Activated naive CD4-positive, alpha-beta T cell treated with anti-CD3 and anti-CD28 coated beads for 36 hours (primary cell): ENCODE data around the gene CEBPG. TPM values are rescaled to one million over a fixed set of nuclear protein-coding genes. Genes with fewer than 3 reads are reported as not detected.

Experiments
- CTCF ChIA-PET: fragments of 350-600 bp; sonication (Branson Sonifier 250); formaldehyde crosslinking; loops from one replicate; lab custom pipeline; 2021; ENCODE audit warnings: antibody characterized with exemption; lab: Charles Lee
- DNase-seq: peaks from one replicate; pipeline ENCODE4 v3.0.0-alpha.2; 2020
- H3K27ac Mint-ChIP-seq: one replicate; pipeline ENCODE4 v1.8.0; 2021; ENCODE audit warnings: mild to moderate bottlenecking, mixed read lengths
- H3K27me3 Mint-ChIP-seq: one replicate; pipeline ENCODE4 v1.8.0; 2021; ENCODE audit warnings: low read depth, mixed read lengths
- H3K36me3 Mint-ChIP-seq: one replicate; pipeline ENCODE4 v1.8.0; 2021; ENCODE audit warnings: low read depth, mixed read lengths
- H3K4me1 Mint-ChIP-seq: one replicate; pipeline ENCODE4 v1.8.0; 2021; ENCODE audit warnings: low read depth, mixed read lengths
- H3K4me3 Mint-ChIP-seq: one replicate; pipeline ENCODE4 v1.8.0; 2021; ENCODE audit warnings: mild to moderate bottlenecking, moderate library complexity, mixed read lengths
- H3K9me3 Mint-ChIP-seq: one replicate; pipeline ENCODE4 v1.8.0; 2021; ENCODE audit warnings: mixed read lengths
- intact Hi-C: fragments of 100-400 bp; cut with micrococcal nuclease; formaldehyde crosslinking; loops from one replicate; pipeline ENCODE4 v1.15.1; 2023
- total RNA-seq, 2 experiments: library from RNA; stranded (reverse); gene quantifications; one replicate each; pipeline ENCODE4 v1.2.3, GENCODE V29; 2021

CEBPG gene
- total RNA-seq, 2 experiments from 2014 or later = 37.3 to 38.7 TPM

GRCh38 chr19:33359581-33359980, 13.9 kb upstream of the CEBPG start:
- Mint-ChIP-seq H3K27me3 (peaks cover 3% of the 10 kb centered on the region), H3K4me1 (no peaks in the 10 kb centered on the region), H3K4me3 (no peak overlapping the region), H3K36me3 (no peaks in the 10 kb centered on the region), H3K27ac (no peak overlapping the region), H3K9me3 (peaks cover 10% of the 10 kb centered on the region)
- intact Hi-C loops = no loop called here
- no peak for DNase-seq
- CTCF ChIA-PET = interaction anchor here (0.6 kb wide), 1 partner anchor 47 kb away, joined by 3 read pairs; no protein-coding TSS in a partner anchor

- no peak overlapping the region for H3K27ac Mint-ChIP-seq
These were observed 10.8 kb upstream of the CEBPG start for GRCh38 chr19:33362508-33363228.

GRCh38 chr19:33363476-33363875, 10.0 kb upstream of the CEBPG start:
- Mint-ChIP-seq H3K27me3 (peaks cover 3% of the 10 kb centered on the region), H3K4me1 (no peaks in the 10 kb centered on the region), H3K9me3 (no peaks in the 10 kb centered on the region), H3K27ac (no peak overlapping the region), H3K36me3 (no peaks in the 10 kb centered on the region), H3K4me3 (no peak overlapping the region)
- intact Hi-C loops = no loop called here
- CTCF ChIA-PET = interaction anchor here (0.8 kb wide), 1 partner anchor 128 kb away, joined by 3 read pairs; no protein-coding TSS in a partner anchor
- DNase-seq = no peak

More at GRCh38 chr19:33362508-33363228, 10.8 kb upstream of the CEBPG start:
- intact Hi-C loops = no loop called here
- no peaks in the 10 kb centered on the region for H3K36me3 Mint-ChIP-seq
- peaks cover 3% of the 10 kb centered on the region for H3K27me3 Mint-ChIP-seq
- no peaks in the 10 kb centered on the region for H3K9me3 Mint-ChIP-seq
- no peak overlapping the region for H3K4me3 Mint-ChIP-seq
- CTCF ChIA-PET = interaction anchor here (0.6 kb wide), 1 partner anchor 471 kb away, joined by 3 read pairs; no protein-coding TSS in a partner anchor
- no peaks in the 10 kb centered on the region for H3K4me1 Mint-ChIP-seq
- DNase-seq = no peak

GRCh38 chr19:33365691-33366090, 7.8 kb upstream of the CEBPG start:
- Mint-ChIP-seq H3K9me3 (no peaks in the 10 kb centered on the region), H3K4me1 (no peaks in the 10 kb centered on the region), H3K27ac (no peak overlapping the region), H3K36me3 (no peaks in the 10 kb centered on the region), H3K27me3 (peaks cover 3% of the 10 kb centered on the region), H3K4me3 (no peak overlapping the region)
- no peak for DNase-seq
- CTCF ChIA-PET = no interaction called here
- intact Hi-C loops = no loop called here

GRCh38 chr19:33366127-33366526, 7.4 kb upstream of the CEBPG start:
- no peaks in the 10 kb centered on the region for H3K4me1 Mint-ChIP-seq
- CTCF ChIA-PET = no interaction called here

GRCh38 chr19:33366897-33367296, 6.6 kb upstream of the CEBPG start:
- Mint-ChIP-seq H3K36me3 (no peaks in the 10 kb centered on the region), H3K4me3 (no peak overlapping the region), H3K4me1 (no peaks in the 10 kb centered on the region), H3K27me3 (peaks cover 2% of the 10 kb centered on the region), H3K9me3 (no peaks in the 10 kb centered on the region), H3K27ac (no peak overlapping the region)
- intact Hi-C loops = no loop called here
- DNase-seq = no peak
- CTCF ChIA-PET = no interaction called here

More at GRCh38 chr19:33366127-33366526, 7.4 kb upstream of the CEBPG start:
- Mint-ChIP-seq H3K27ac (no peak overlapping the region), H3K27me3 (peaks cover 3% of the 10 kb centered on the region), H3K36me3 (no peaks in the 10 kb centered on the region), H3K4me3 (no peak overlapping the region), H3K9me3 (no peaks in the 10 kb centered on the region)
- intact Hi-C loops = no loop called here
- DNase-seq = no peak

- CTCF ChIA-PET = no interaction called here
- intact Hi-C loops = no loop called here
- Mint-ChIP-seq H3K4me3 (no peak overlapping the region), H3K27me3 (no peaks in the 10 kb centered on the region), H3K36me3 (no peaks in the 10 kb centered on the region), H3K27ac (no peak overlapping the region), H3K9me3 (no peaks in the 10 kb centered on the region), H3K4me1 (peaks cover 7% of the 10 kb centered on the region)
- DNase-seq = no peak
These were observed 5.2 kb upstream of the CEBPG start for GRCh38 chr19:33368074-33368864.

- H3K9me3 Mint-ChIP-seq = no peaks in the 10 kb centered on the region
- H3K27me3 Mint-ChIP-seq = no peaks in the 10 kb centered on the region
- H3K4me3 Mint-ChIP-seq = no peak overlapping the region
- intact Hi-C loops = loop anchor here (5.0 to 10.0 kb wide), 5 partner anchors 396 to 982 kb away; partner anchors contain the start of genes CEP89, FAAP24, LSM14A and NUDT19
- DNase-seq = no peak
- peaks cover 8% of the 10 kb centered on the region for H3K36me3 Mint-ChIP-seq
- no peak overlapping the region for H3K27ac Mint-ChIP-seq
- peaks cover 20% of the 10 kb centered on the region for H3K4me1 Mint-ChIP-seq
- CTCF ChIA-PET = no interaction called here
These were observed 2.7 kb upstream of the CEBPG start for GRCh38 chr19:33370783-33371182.

GRCh38 chr19:33374236-33374714, 766 bp downstream of the CEBPG start:
- Mint-ChIP-seq H3K36me3 (peaks cover 27% of the 10 kb centered on the region), H3K27ac (peak overlapping the region; percentile 82), H3K27me3 (no peaks in the 10 kb centered on the region), H3K4me3 (peak overlapping the region; percentile 88), H3K9me3 (no peaks in the 10 kb centered on the region), H3K4me1 (peaks cover 55% of the 10 kb centered on the region)
- intact Hi-C loops = loop anchor here (1.0 to 10.0 kb wide), 6 partner anchors 94 to 978 kb away; partner anchors contain the start of genes CEP89, FAAP24, LSM14A and NUDT19
- peak; percentile 40 for DNase-seq
- CTCF ChIA-PET = interaction anchor here (0.9 to 1.4 kb wide), 4 partner anchors 10 to 249 kb away, joined by 3 read pairs; no protein-coding TSS in a partner anchor

GRCh38 chr19:33375156-33375836, 1.8 kb downstream of the CEBPG start:
- peak overlapping the region; percentile 88 for H3K4me3 Mint-ChIP-seq
- H3K4me1 Mint-ChIP-seq = peaks cover 59% of the 10 kb centered on the region
- no peaks in the 10 kb centered on the region for H3K27me3 Mint-ChIP-seq
- CTCF ChIA-PET = interaction anchor here (1.0 to 1.4 kb wide), 3 partner anchors 41 to 250 kb away, joined by 3 read pairs; no protein-coding TSS in a partner anchor
- H3K9me3 Mint-ChIP-seq = no peaks in the 10 kb centered on the region
- intact Hi-C loops = loop anchor here (10.0 kb wide), 1 partner anchor 400 kb away; the partner anchor contains the start of genes CEP89 and FAAP24
- H3K27ac Mint-ChIP-seq = peak overlapping the region; percentile 1
- peaks cover 33% of the 10 kb centered on the region for H3K36me3 Mint-ChIP-seq
- DNase-seq = no peak

- Mint-ChIP-seq H3K27ac (no peak overlapping the region), H3K4me3 (peak overlapping the region; percentile 88), H3K9me3 (no peaks in the 10 kb centered on the region), H3K4me1 (peaks cover 59% of the 10 kb centered on the region), H3K36me3 (peaks cover 33% of the 10 kb centered on the region), H3K27me3 (no peaks in the 10 kb centered on the region)
- no peak for DNase-seq
- CTCF ChIA-PET = interaction anchor here (1.1 to 1.4 kb wide), 2 partner anchors 40 to 139 kb away, joined by 3 read pairs; no protein-coding TSS in a partner anchor
- intact Hi-C loops = loop anchor here (10.0 kb wide), 1 partner anchor 401 kb away; the partner anchor contains the start of genes CEP89 and FAAP24
These were observed 2.3 kb downstream of the CEBPG start for GRCh38 chr19:33375837-33376159.
